HG03460 (cell line): ENCODE results near the gene PRAC2.

Experiments
- ATAC-seq: cut with Tn5 transposase; IDR thresholded peaks from one replicate; pipeline ENCODE4 v1.9.1; 2021; ENCODE audit not compliant: unreplicated experiment

The PRAC2 gene

DNA sequence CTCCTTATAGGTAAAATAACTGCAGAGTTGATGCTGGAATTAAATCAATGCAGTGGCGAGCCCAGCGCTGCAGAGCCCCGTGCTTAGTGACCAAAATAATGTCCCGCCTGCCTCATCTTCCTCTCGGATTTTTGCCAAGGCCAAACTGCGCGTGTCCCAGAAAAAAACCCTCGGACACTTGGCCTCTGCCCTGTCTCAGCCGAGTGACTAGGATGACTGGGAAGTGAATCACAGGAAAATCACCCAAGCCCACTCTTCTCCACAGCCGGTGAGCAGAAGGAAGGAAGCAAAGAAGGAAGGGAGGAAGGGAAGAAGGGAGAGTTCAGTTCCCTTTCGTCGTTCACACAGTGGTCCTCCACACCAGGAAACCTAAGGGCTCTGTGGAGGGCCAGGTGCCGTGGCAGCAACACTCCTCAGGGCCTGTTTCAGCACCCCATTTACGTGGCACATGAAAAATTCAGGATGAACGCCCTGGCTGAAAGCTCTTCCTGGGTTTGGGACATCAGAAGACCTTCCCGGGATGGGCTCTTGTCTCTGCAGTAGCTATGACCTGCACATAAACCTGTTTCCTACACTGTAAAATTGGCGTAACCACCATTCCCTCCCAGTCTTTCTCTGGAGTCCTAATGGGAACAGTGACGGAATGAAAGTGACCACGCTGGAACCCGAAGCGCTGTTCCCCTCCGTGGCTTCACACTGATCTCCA lies 31.0 kb downstream of the PRAC2 start:
- ATAC-seq = no peak

DNA sequence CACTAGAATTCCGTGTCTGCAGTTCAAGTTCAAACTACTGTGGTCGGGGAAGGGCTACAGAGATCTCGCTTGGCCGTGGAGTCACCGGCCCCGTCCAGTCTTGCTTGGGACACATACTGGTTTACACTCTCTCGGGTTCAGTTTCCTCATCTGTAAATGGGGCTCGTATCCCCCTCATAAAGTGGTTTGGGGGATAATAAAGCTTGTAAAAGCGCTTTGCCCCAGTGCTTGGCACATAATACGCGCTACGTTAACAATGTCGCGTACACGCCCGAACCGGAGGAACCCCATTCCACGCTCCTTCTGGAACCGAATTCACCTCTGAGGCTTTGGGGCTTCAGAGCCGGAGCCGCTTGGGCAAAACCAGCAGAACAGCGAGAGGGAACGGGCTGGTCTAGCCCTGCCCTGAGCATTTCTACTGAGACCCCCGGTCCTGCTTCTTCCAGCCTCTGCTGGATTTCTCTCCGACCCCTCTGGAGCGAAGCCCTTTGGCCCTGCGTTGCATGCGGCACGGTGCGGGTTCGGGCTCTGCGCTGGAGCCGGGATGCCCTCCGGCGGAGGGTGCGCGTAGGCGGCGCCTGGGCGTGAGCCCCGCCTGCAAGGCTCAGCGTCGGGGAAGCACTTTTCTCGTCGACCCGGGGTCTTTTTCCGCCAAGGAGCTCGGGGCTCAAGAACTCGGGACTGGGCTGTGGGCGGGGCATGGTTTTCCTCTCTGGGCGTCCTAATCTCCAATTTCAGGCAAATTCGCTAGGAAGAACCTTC lies 31.7 kb downstream of the PRAC2 start:
- ATAC-seq = no peak

DNA sequence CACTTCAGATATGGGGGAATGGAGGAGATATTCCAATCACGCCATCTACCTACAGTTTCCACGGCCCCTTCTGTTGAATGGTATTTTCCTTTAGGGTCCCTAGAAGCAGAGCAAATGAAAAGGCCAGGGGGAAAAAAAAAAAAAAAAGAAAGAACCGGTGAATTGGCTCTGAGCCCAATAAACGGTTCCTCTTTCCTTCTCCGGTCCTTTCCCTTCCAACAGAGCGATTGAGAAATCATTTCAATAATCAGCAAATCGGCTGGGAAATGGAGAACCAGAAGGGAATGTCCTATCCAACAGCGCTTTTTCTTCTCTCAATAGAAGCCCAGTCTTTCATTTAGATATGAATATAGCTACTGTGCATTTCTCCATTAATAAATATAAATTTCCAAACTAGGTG lies 32.4 kb downstream of the PRAC2 start:
- ATAC-seq = no peak

DNA sequence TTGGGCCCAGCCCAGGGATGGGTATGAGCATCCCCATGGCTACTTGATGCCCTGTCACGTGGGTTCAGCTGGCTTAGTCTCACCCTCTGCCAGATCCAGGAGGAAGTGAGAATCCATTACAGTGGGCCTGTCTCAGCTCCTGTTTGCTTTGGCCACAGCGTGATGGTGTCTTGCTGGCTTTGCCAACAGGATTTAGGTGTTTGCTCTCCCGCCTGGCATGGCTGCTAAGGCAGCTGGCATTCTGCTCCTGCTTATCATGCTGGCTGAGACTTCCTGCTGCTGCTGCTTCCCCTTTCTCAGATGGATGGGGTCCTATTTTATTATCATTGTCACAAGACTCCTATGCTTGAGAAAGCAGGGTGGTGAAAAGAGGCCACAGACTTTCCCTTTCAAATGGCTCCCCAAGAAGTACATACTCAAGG lies 33.9 kb downstream of the PRAC2 start:
- ATAC-seq = no peak

DNA sequence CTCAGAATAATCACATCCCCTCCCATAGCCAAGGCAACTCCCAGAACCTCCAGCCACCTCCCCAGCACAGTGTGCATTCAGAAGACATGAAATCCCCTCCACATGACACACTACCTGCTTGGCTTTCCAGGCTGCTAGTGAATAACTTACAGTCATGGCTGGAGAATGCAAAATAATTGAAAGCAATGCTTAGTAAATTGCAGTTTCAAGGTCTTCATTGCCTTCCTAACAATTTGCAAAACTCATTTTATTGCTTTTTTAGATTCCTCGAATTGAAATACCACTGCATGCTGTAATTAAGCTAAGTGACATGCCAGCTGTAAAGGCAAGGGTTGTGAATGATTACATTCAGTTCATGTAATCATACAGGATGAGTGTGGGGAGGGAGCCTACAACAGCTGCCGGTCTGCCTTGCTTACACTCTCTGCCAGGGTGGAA lies 34.6 kb downstream of the PRAC2 start:
- no peak for ATAC-seq

DNA sequence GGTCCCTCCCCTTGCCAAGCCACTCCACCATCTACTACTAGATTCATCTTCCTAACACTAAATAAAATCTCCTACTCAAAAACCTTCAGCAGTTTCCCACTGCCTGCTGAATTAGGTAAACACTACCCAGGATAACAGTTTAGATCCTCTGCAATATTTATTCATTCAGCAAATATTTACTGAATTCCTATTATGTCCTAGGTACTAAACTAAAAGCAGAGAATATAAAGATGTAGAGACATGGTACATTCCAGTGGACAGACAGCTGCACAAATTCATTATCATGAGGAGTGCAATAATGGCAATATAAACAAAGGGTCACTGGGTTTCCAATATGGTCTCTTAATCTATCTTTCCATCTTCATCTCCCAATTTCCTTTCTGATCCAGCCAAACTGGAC lies 36.3 kb downstream of the PRAC2 start:
- no peak for ATAC-seq

DNA sequence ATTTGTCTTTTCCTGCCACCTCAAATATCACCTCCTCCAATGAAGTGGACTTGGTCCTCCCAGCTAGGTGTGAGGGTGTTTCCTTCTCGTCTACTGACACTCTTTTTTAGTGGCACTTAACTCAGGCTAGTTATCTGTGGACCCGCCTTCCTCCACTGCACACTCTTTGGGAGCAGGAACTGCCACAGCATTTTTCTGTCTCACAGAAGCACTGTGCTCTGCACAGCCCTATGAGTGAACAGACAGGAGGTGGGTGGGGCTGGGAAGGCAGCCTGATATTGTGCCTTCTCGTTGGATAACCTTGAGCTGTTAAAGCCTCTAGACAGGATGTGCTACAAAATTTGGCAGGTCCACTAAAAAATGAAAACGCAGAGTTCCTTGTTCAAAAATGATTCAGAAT lies 37.4 kb downstream of the PRAC2 start:
- no peak for ATAC-seq

DNA sequence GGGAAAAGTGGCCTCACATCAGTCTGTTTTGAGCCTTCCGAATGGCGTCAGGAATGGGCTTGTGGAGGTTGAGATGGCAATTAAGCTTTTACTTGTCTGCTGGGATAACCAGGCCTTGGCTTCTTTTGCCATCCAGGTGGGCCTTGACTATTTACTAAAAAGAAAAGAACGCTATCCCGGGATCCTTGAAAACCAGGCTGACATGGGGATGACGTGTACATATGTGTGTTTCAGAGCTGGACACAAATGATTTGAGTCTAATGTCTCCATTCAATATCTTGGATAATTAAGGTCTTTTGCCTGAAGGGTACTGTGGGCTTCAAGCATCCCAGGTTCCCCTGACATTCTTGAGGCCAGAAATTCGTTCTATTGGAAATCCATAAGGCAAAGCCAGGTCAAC lies 38.1 kb downstream of the PRAC2 start:
- ATAC-seq = no peak

DNA sequence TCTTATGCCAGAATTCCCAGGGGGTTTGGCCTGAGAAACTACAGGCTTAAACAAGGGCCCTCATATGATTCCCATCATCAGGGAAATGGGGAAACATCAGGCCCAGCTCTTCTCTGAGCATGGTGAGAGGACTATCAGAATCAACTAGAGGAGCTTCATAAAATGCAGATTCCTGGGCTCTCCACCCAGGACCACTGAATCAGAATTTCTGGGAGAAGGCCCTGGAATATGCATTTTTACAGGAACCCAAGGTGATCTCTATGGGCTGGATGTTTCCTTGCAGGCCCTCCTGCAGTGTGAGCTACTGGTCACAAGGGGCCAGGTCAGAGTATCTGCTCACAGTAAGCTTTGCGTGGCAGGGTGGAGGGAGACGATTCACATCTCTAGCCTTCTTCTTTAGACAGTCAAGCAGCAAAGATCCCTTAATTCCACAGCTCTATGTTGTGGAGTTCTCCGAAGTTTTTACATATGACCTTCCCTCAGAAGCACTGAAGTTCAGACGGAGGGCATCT lies 44.3 kb downstream of the PRAC2 start:
- ATAC-seq = no peak

DNA sequence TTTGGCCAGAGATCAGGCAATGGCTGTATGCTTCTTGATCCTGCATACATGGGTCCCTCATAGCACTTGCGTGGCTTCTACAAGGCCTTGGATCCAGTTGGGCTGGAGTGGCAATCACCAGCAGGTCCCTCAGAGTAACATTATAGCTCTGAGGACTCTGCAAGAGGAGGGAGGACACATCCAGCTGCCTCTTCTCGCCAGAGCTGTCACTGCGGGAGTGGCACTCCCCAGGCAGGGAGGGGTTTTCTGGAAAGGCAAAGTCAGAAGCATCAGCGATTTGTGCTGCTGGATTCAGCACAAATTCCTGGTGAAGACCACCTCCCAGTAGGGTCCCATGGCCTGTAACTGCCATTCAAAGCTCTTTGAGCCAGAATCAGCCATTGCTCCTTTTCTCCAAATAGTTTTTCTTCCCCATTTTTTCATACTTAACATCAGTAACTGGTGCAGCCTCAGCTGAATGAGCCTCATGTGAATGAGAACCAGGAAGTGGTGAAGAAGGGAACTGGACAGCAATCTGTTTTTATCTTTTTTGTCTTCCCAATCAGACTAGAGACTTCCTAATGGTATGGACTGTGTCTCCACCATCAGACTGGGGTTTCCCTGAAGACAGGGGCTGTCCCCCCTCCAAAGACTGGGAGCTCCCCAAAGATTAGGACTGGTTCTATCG lies 46.2 kb downstream of the PRAC2 start:
- ATAC-seq = no peak

DNA sequence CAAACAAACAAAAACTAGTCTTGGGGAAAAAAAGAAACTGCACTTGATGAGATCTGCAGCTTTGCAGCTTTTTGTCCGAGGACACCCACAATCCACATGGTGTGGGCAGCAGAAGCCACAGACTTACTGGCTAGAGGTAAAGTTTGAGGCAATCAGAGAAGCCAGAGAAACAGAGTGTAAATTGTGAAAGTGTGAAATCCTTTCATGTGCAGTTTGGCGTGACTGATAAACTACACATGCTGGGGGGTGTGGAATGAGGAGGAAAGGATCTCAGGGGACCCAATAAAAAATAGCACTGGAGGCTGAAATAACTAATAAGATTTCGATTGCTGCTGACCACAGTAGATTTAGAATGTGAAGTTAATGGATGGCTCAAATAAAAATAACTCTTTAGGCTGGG lies 48.0 kb downstream of the PRAC2 start:
- no peak for ATAC-seq

DNA sequence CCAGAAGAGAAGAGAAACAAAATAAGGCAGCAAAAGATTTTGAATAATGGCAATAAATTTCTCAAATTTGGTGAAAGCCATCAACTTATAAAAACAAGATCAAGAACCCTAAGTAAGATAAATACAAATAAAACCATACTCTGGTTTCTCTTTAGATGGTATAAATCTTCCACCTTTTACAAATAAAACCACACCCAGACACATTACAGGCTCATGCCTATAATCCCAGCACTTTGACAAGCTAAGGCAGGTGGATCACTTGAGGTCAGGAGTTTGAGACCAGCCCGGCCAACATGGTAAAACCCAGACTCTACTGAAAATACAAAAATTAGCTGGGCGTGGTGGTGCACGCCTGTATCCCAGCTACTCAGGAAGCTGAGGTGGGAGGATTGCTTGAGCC lies 50.3 kb downstream of the PRAC2 start:
- no peak for ATAC-seq
